Endothelial cell of umbilical vein (primary cell): ENCODE measurements around the gene PIK3R6. TPM values are rescaled to one million over a fixed set of nuclear protein-coding genes. Genes with fewer than 3 reads are reported as not detected.
"Not testable (repeated sequence)": the region's sequence is repeated elsewhere in the genome, so short reads cannot be mapped to it uniquely, and the experiment has no call there.

Experiments used
- BruUV-seq: library from RNA; stranded (reverse); fragments of 400-500 nt; replicated peaks from 2 replicates; lab custom pipeline; 2021; lab: Mats Ljungman, UMichigan
- CTCF ChIA-PET: fragments of 300-600, 350-600 bp; sonication (Branson Sonifier 250); formaldehyde crosslinking; loops from one replicate; lab custom pipeline; 2021; ENCODE audit warnings: antibody characterized with exemption, inconsistent platforms; lab: Charles Lee
- POLR2A ChIA-PET: fragments of 300-600, 350-600 bp; sonication (Branson Sonifier 250); formaldehyde crosslinking; loops from one replicate; lab custom pipeline; 2021; ENCODE audit warnings: antibody characterized with exemption, inconsistent platforms; lab: Charles Lee
- DNase-seq: peaks from one replicate; pipeline ENCODE4 v3.0.0-alpha.2; 2011; ENCODE audit warnings: low read depth, low spot score
- FAIRE-seq: peaks from 2 replicates; lab custom pipeline; 2011; peaks lifted over from hg19 to GRCh38; lab: Jason Lieb, UNC
- H2AFZ ChIP-seq: 2 replicates; pipeline ENCODE4 v1.6.0; 2012; ENCODE audit warnings: low read depth, low read length, control low read depth, inconsistent platforms
- H3K27ac ChIP-seq: 2 replicates; pipeline ENCODE4 v1.5.1; 2011; ENCODE audit warnings: low read depth, mild to moderate bottlenecking, control low read depth, low read length, moderate library complexity; ENCODE audit not compliant: insufficient read depth
- H3K27me3 ChIP-seq, 2 experiments: 2 replicates each; pipeline versions ENCODE4 v1.6.0 to v1.6.1; 2011; ENCODE audit warnings: low read length in 2 of 2, mixed read lengths in 1 of 2; ENCODE audit not compliant: control insufficient read depth in 2 of 2, insufficient read depth in 2 of 2
- H3K36me3 ChIP-seq, 2 experiments: 2 replicates in 1 of 2; 3 replicates in 1 of 2; pipeline ENCODE4 v1.5.1; 2011; ENCODE audit warnings: low read length in 2 of 2, mild to moderate bottlenecking in 1 of 2, moderate library complexity in 1 of 2; ENCODE audit not compliant: control insufficient read depth in 2 of 2, insufficient read depth in 2 of 2; ENCODE audit errors: extremely low read depth in 1 of 2
- H3K4me1 ChIP-seq: 3 replicates; pipeline ENCODE4 v1.5.1; 2011; ENCODE audit warnings: mild to moderate bottlenecking, low read length; ENCODE audit not compliant: control insufficient read depth, insufficient read depth; ENCODE audit errors: extremely low read depth
- H3K4me2 ChIP-seq: 2 replicates; pipeline ENCODE4 v1.6.1; 2011; ENCODE audit warnings: low read length, control low read depth, mixed read lengths; ENCODE audit not compliant: insufficient read depth
- H3K4me3 ChIP-seq, 3 experiments: fragments of 200-600 bp in 1 of 3; sonication (generic), shearing (Covaris generic) in 1 of 3; replicated peaks in 1 of 3; 2 replicates each; pipeline ENCODE4 v1.5.1; 2011 to 2016; ENCODE audit warnings: control low read depth in 3 of 3, low read length in 3 of 3, mild to moderate bottlenecking in 2 of 3, inconsistent platforms in 1 of 3, low read depth in 1 of 3, moderate library complexity in 1 of 3; ENCODE audit not compliant: insufficient read depth in 1 of 3
- H3K79me2 ChIP-seq: 2 replicates; pipeline ENCODE4 v1.6.0; 2012; ENCODE audit warnings: low read length, inconsistent platforms; ENCODE audit not compliant: control insufficient read depth, insufficient read depth
- H3K9ac ChIP-seq: replicated peaks from 2 replicates; pipeline ENCODE3; 2011; ENCODE audit warnings: low read length, control low read depth; ENCODE audit not compliant: insufficient read depth; ENCODE audit errors: extremely low read depth
- H3K9me1 ChIP-seq: replicated peaks from 3 replicates; pipeline ENCODE4 v1.6.0; 2011; ENCODE audit warnings: mild to moderate bottlenecking, low read length; ENCODE audit not compliant: control insufficient read depth, insufficient read depth; ENCODE audit errors: extremely low read depth
- H3K9me3 ChIP-seq: replicated peaks from 2 replicates; pipeline ENCODE4 v1.5.1; 2012; ENCODE audit warnings: low read length, inconsistent platforms; ENCODE audit not compliant: control insufficient read depth, insufficient read depth
- H4K20me1 ChIP-seq: replicated peaks from 2 replicates; pipeline ENCODE3; 2011; ENCODE audit warnings: mild to moderate bottlenecking, low read length; ENCODE audit not compliant: control insufficient read depth, insufficient read depth; ENCODE audit errors: extremely low read depth
- CTCF ChIP-seq, 2 donors: IDR thresholded peaks; 1 replicate in 1 of 2; 2 replicates in 1 of 2; pipeline ENCODE4 v1.5.1; 2011; ENCODE audit warnings: low read length in 2 of 2, mild to moderate bottlenecking in 2 of 2, moderate library complexity in 2 of 2, control low read depth in 1 of 2, inconsistent platforms in 1 of 2, low read depth in 1 of 2; ENCODE audit not compliant: insufficient read depth in 1 of 2; ENCODE audit errors: extremely low read depth in 1 of 2
- EZH2 ChIP-seq: IDR thresholded peaks from 2 replicates; pipeline ENCODE4 v1.6.1; 2012; ENCODE audit warnings: borderline replicate concordance, low read depth, mild to moderate bottlenecking, moderate library complexity, low read length, inconsistent platforms; ENCODE audit not compliant: severe bottlenecking
- FOS ChIP-seq: IDR thresholded peaks from 2 replicates; pipeline ENCODE4 v1.6.1; 2011; ENCODE audit warnings: mild to moderate bottlenecking, low read length, moderate library complexity, borderline replicate concordance; ENCODE audit not compliant: insufficient read depth
- GATA2 ChIP-seq: IDR thresholded peaks from 2 replicates; pipeline ENCODE4 v1.7.0; 2011; ENCODE audit warnings: low read depth, mild to moderate bottlenecking, moderate library complexity, mixed read lengths, low read length; ENCODE audit not compliant: insufficient read length, insufficient read depth
- JUN ChIP-seq: IDR thresholded peaks from 2 replicates; pipeline ENCODE4 v1.6.1; 2011; ENCODE audit warnings: borderline replicate concordance, low read depth; ENCODE audit not compliant: insufficient read length, insufficient read depth
- MYC ChIP-seq: IDR thresholded peaks from one replicate; pipeline ENCODE4 v1.6.1; 2011; ENCODE audit warnings: mild to moderate bottlenecking, low read depth, low read length
- POLR2A ChIP-seq: IDR thresholded peaks from 2 replicates; pipeline ENCODE4 v1.6.1; 2012; ENCODE audit warnings: low read depth, mild to moderate bottlenecking, control low read depth, low read length
- POLR2AphosphoS5 ChIP-seq: IDR thresholded peaks from 2 replicates; pipeline ENCODE4 v1.6.1; 2012; ENCODE audit warnings: low read depth, mild to moderate bottlenecking, control low read depth, low read length, moderate library complexity; ENCODE audit not compliant: insufficient read depth
- dilution Hi-C: fragments of 300-500 bp; cut with MboI; formaldehyde crosslinking; loops from one replicate; pipeline ENCODE4 v1.15.0; 2019; ENCODE audit warnings: low sequenced_read_pairs; ENCODE audit not compliant: extremely low pct_ligation_motif_present
- intact Hi-C: fragments of 100-400 bp; cut with micrococcal nuclease; formaldehyde crosslinking; loops from one replicate; pipeline ENCODE4 v1.10.0; 2022
- polyA plus RNA-seq, 4 experiments: library from polyadenylated mRNA; depleted of rRNA in 3 of 4; stranded (reverse) in 3 of 4; unstranded in 1 of 4; fragments of >200 nt; gene quantifications; 2 replicates each; pipeline versions ENCODE4 v1.2.1 to v1.2.3, GENCODE V29; 2011 to 2012; ENCODE audit warnings: missing spikeins in 1 of 4
- total RNA-seq: library from RNA; stranded (reverse); gene quantifications from 2 replicates; pipeline ENCODE4 v1.2.3, GENCODE V29; 2021
- TF ChIP-seq, protein P1 (sequence below): IDR thresholded peaks from 2 replicates; pipeline ENCODE4 v1.6.1; 2011; ENCODE audit not compliant: insufficient read depth, insufficient read length

Gene PIK3R6
- total and polyA plus RNA-seq, 2 donors (not counting 3 experiments of a cell fraction or from before 2014, with no cell fraction given) = not detected

GRCh38 chr17:8856869-8857575, 10.5 kb downstream of the PIK3R6 start:
- CTCF ChIA-PET = no interaction called here
- Histone ChIP-seq H3K27me3 (no peaks in the 10 kb centered on the region), H3K9me1 (no peaks in the 10 kb centered on the region), H2AFZ (no peak overlapping the region), H3K9me3 (no peaks in the 10 kb centered on the region), H3K4me1 (no peaks in the 10 kb centered on the region), H3K4me3 (no peak overlapping the region), H3K36me3 (no peaks in the 10 kb centered on the region), H3K4me2 (no peak overlapping the region), H3K27ac (no peak overlapping the region), H3K9ac (no peak overlapping the region), H3K79me2 (no peaks in the 10 kb centered on the region), H4K20me1 (no peaks in the 10 kb centered on the region)
- no TSS peak for BruUV-seq
- FAIRE-seq = no peak
- intact Hi-C loops = no loop called here
- dilution Hi-C loops = no loop called here
- TF ChIP-seq MYC (no peak), EZH2 (no peak), POLR2AphosphoS5 (no peak), POLR2A (no peak), GATA2 (no peak), CTCF (IDR thresholded peaks at IDR 0.05; ENCODE audit: extremely low read depth in 1 of 2, insufficient read depth in 1 of 2, low read depth in 1 of 2, low read length in 2 of 2) (no peak), JUN (no peak), FOS (no peak)
- TF ChIP-seq, protein P1, sequence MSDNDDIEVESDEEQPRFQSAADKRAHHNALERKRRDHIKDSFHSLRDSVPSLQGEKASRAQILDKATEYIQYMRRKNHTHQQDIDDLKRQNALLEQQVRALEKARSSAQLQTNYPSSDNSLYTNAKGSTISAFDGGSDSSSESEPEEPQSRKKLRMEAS = no peak
- POLR2A ChIA-PET = no interaction called here
- DNase-seq = no peak

GRCh38 chr17:8856205-8856603, 11.3 kb downstream of the PIK3R6 start:
- H3K4me2 ChIP-seq, H3K4me3 ChIP-seq, FAIRE-seq, DNase-seq, H3K27me3 ChIP-seq, H3K36me3 ChIP-seq, H3K9me3 ChIP-seq, H3K9ac ChIP-seq, CTCF ChIA-PET, H3K27ac ChIP-seq, H4K20me1 ChIP-seq, intact Hi-C loops, H2AFZ ChIP-seq, dilution Hi-C loops, H3K79me2 ChIP-seq, H3K4me1 ChIP-seq, BruUV-seq, H3K9me1 ChIP-seq, POLR2A ChIA-PET: not testable (repeated sequence)
